Stimulated activated CD4-positive, alpha-beta T cell treated with anti-CD3 and anti-CD28 coated beads, Interleukin-2, amount 100 ng/mL, for 48 hours (primary cell): ENCODE data around the gene CRIP1.

Experiments used
- DNase-seq, 2 donors: peaks; one replicate each; pipeline ENCODE4 v3.0.0-alpha.2; 2020

The CRIP1 gene

GRCh38 chr14:105495101-105495989, 8.7 kb downstream of the CRIP1 start:
- no peak for DNase-seq

- no peak for DNase-seq
These were observed 9.5 kb downstream of the CRIP1 start for GRCh38 chr14:105495990-105496830.

- DNase-seq: no peak
These were observed 10.3 kb downstream of the CRIP1 start for GRCh38 chr14:105496831-105497591.

GRCh38 chr14:105497671-105498429, 11.2 kb downstream of the CRIP1 start:
- DNase-seq: no peak

GRCh38 chr14:105498430-105499255, 12.0 kb downstream of the CRIP1 start:
- no peak for DNase-seq

GRCh38 chr14:105499256-105500035, 12.8 kb downstream of the CRIP1 start:
- DNase-seq: no peak

GRCh38 chr14:105500036-105500725, 13.5 kb downstream of the CRIP1 start:
- no peak for DNase-seq

- DNase-seq: no peak
These were observed 14.0 kb downstream of the CRIP1 start for GRCh38 chr14:105500726-105501101.

- DNase-seq: no peak
These were observed 15.0 kb downstream of the CRIP1 start for GRCh38 chr14:105501504-105502291.

- DNase-seq: no peak
These were observed 16.0 kb downstream of the CRIP1 start for GRCh38 chr14:105502446-105503295.

GRCh38 chr14:105503296-105503640, 16.6 kb downstream of the CRIP1 start:
- no peak for DNase-seq

- no peak for DNase-seq
These were observed 17.4 kb downstream of the CRIP1 start for GRCh38 chr14:105503935-105504692.

- no peak for DNase-seq
These were observed 18.4 kb downstream of the CRIP1 start for GRCh38 chr14:105505101-105505500.

GRCh38 chr14:105507247-105507646, 20.6 kb downstream of the CRIP1 start:
- no peak for DNase-seq

GRCh38 chr14:105508069-105508468, 21.4 kb downstream of the CRIP1 start:
- DNase-seq: no peak

- DNase-seq: no peak
These were observed 21.9 kb downstream of the CRIP1 start for GRCh38 chr14:105508601-105509000.

- DNase-seq: no peak
These were observed 30.4 kb downstream of the CRIP1 start for GRCh38 chr14:105517096-105517495.
